GM12878 (cell line): ENCODE measurements around the gene DAPK2. TPM values are rescaled to one million over a fixed set of nuclear protein-coding genes. Genes with fewer than 3 reads are reported as not detected.

Experiments
- CTCF ChIP-seq, 3 experiments: IDR thresholded peaks in 2 of 3; conservative IDR thresholded peaks in 1 of 3; 2 replicates each; pipeline ENCODE4 v1.5.1; 2011; ENCODE audit warnings: low read depth in 3 of 3, low read length in 3 of 3, mild to moderate bottlenecking in 3 of 3, control low read depth in 2 of 3, moderate library complexity in 2 of 3, inconsistent platforms in 1 of 3, mixed read lengths in 1 of 3; ENCODE audit not compliant: control insufficient read depth in 2 of 3, insufficient read depth in 1 of 3; ENCODE audit errors: extremely low read depth in 1 of 3
- IKZF2 ChIP-seq, 2 experiments: fragments of 450-650 bp; IDR thresholded peaks; 2 replicates each; pipeline ENCODE4 v1.6.1; 2017; ENCODE audit warnings: mild to moderate bottlenecking in 2 of 2, moderate library complexity in 2 of 2
- MYB ChIP-seq: fragments of 150-350 bp; IDR thresholded peaks from 2 replicates; pipeline ENCODE4 v1.6.1; 2014; ENCODE audit warnings: mild to moderate bottlenecking, low read depth, low read length, borderline replicate concordance
- REST ChIP-seq: IDR thresholded peaks from 2 replicates; pipeline ENCODE4 v1.6.1; 2012; ENCODE audit warnings: mild to moderate bottlenecking, low read depth, low read length
- STAT3 ChIP-seq: IDR thresholded peaks from 2 replicates; pipeline ENCODE4 v1.6.1; 2011; ENCODE audit warnings: low read depth, low read length, improper control_type of control experiment
- polyA plus RNA-seq, 11 experiments: library from polyadenylated mRNA; depleted of rRNA in 4 of 11; unstranded in 6 of 11; stranded (reverse) in 5 of 11; fragments of >200 nt; fragmentation: Nextera tagmentation in 4 of 11; fragmentation: Illumina TruSeq in 1 of 11; extraction: Ambion mirVana in 4 of 11; extraction: Trizol in 1 of 11; gene quantifications; 1 replicate in 1 of 11; 2 replicates in 10 of 11; pipeline versions ENCODE4 v1.2.1 to v1.2.3, GENCODE V29; 2011 to 2016; ENCODE audit warnings: inconsistent platforms in 2 of 11, missing spikeins in 2 of 11, low read depth in 1 of 11
- total RNA-seq, 4 experiments: library from RNA; depleted of rRNA in 3 of 4; stranded (reverse); fragments of >200 nt in 3 of 4; fragmentation: Illumina TruSeq in 1 of 4; extraction: Trizol in 1 of 4; gene quantifications; 2 replicates each; pipeline versions ENCODE4 v1.2.1 to v1.2.3, GENCODE V29; 2013 to 2021

DAPK2 gene
- total and polyA plus RNA-seq, 10 of the 15 experiments (the other 5 are each of a cell fraction or from before 2014, with no cell fraction given), result 0.69 to 8.4 (median 4.1) TPM

GRCh38 chr15:64072812-64073211, 26.5 kb upstream of the DAPK2 start (continued):
- TF ChIP-seq MYB (no peak), STAT3 (no peak), IKZF2 (IDR thresholded peaks at IDR 0.05) (no peak), CTCF (IDR thresholded peaks at IDR 0.05 in 2 of 3, conservative IDR thresholded peaks at IDR 0.05 in 1 of 3; ENCODE audit: control insufficient read depth in 2 of 3, extremely low read depth in 1 of 3, insufficient read depth in 1 of 3, low read depth in 3 of 3, low read length in 3 of 3) (no peak), REST (no peak)
